ENCODE results near the gene MYLK.
"Not testable (repeated sequence)": the region's sequence is repeated elsewhere in the genome, so short reads cannot be mapped to it uniquely, and the experiment has no call there.

MYLK gene

GRCh38 chr3:123611674-123612073 lies 272.5 kb downstream of the MYLK start:
- not testable (repeated sequence) for DNase-seq

GRCh38 chr3:123611082-123611481 lies 273.1 kb downstream of the MYLK start:
- DNase-seq = no peak

GRCh38 chr3:123610331-123610730 lies 273.8 kb downstream of the MYLK start:
- no peak for DNase-seq

DNA sequence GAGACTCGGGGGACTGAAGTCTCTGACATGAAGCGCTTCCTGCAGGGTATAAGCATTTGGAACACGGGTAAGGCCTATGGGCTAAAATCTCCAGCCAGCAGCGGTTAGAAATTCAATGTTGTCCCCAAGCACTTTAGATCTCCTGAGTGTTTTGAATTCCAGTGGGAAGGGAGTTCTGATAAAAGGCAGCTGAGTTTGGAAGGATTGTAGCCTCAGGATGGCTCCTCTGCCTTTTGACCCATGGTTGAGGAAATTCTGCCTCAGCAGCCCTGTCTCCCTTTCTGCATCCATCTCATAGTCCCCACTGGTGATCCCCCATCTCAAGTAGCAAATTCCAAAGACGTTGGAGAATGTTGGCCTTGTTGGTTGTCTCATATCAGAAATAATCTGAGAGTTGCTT lies 275.1 kb downstream of the MYLK start:
- DNase-seq = no peak

- no peak for DNase-seq
Observed at GRCh38 chr3:123608263-123608937, 275.7 kb downstream of the MYLK start.

DNA sequence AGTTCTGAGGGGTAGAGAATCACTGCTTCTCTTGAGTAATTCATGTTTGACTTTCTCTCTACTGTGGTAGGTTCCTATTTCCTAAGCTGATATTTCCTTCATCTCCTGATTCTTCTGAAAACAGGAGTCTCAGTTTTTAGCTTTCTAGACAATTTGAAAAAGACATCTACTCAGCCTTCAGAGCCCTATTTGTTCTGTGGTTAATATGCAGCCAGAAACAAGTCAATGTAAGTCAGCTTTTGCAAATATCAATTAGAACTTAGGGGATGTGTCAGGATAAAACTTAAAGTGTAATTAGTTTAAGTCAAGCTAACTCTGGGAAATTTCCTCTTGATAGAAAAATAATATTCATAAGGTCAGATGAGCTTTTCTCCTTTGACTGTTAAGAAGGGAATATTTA lies 277.6 kb downstream of the MYLK start:
- no peak for DNase-seq

GRCh38 chr3:123605789-123606234 lies 278.3 kb downstream of the MYLK start:
- no peak for DNase-seq

DNA sequence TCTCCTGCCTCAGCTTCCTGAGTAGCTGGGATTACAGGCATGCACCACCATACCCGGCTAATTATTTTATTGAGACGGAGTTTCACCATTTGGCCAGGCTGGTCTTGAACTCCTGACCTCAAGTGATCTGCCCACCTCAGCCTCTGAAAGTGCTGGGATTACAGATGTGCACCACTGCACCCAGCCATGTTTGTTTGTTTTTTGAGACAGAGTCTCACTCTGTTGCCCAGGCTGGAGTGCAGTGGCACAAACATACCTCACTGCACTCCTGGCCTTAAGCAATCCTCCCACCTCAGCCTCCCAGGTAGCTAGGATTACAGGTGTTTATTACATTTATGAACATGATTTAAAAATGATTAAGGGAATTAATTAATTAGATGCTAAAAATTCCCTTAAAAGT lies 281.0 kb downstream of the MYLK start:
- not testable (repeated sequence) for DNase-seq

GRCh38 chr3:123602325-123602724 lies 281.8 kb downstream of the MYLK start:
- no peak for DNase-seq

- not testable (repeated sequence) for DNase-seq
Observed at GRCh38 chr3:123600863-123601262, 283.3 kb downstream of the MYLK start.

GRCh38 chr3:123597561-123597960 lies 286.6 kb downstream of the MYLK start:
- DNase-seq = no peak

- no peak for DNase-seq
Observed at GRCh38 chr3:123595396-123596180, 288.5 kb downstream of the MYLK start.

DNA sequence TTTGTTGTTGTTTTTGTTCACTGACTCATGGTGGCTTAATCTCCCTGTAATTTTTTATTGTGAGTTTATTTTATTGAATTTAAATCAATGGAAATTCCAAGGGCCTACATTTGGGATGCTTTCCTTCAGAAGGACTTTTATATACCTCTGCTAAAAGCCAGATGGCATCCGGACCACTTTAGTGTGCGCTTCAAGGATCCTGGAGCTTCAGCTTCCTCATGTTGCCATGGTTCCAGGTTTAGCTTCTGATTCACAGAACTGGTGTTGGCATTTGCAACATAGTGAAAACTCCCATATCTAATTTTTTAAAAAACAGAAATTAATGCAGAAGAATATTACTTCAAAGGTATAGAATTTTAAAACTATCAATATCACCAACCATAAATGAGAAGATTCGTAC lies 290.8 kb downstream of the MYLK start:
- DNase-seq = no peak

DNA sequence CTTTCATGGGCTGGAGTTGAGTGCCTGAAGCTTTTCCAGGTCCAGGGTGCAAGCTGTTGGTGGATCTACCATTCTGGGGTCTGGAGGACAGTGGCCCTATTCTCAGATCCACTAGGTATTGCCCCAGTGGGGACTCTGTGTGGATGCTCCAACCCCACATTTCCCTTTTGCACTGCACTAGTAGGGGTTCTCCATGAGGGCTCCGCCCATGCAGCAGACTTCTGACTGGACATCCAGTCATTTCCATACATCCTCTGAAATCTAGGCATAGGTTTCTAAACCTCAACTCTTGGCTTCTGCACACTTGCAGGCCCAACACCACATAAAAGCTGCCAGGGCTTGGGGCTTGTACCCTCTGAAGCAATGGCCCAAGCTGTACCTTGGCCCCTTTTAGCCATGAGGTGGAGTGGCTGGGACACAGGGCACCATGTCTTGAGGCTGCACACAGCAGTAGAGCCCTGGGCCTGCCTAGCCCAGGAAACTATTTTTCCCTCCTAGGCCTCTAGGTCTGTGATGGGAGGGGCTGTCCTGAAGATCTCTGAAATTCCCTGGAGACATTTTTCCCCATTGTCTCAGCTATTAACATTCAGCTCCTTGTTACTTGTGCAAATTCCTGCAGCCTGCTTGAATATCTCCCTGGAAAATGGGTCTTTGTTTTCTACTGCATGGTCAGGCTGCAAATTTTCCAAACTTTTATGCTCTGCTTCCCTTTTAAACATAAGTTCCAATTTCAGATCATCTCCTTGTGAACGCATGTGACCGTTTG lies 293.3 kb downstream of the MYLK start:
- no peak for DNase-seq

DNA sequence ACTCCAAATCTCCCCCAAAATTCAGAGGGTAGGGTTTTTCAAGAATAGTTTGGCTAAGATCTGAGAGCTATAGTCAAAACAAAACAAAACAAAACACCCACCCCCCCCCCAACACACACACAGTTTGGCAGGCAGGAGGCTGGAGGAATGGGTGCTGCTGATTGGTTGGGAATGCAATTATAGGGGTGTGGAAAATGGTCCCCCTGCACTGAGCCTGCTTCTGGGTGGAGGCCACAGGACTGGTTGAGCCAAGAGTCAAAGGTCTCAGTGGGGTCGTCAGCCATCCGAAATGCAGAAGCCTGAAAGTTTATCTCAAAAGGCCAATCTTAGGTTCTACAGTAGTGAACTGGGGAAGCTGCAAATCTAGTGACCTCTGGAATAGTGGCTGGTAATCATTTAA lies 296.7 kb downstream of the MYLK start:
- DNase-seq = no peak

DNA sequence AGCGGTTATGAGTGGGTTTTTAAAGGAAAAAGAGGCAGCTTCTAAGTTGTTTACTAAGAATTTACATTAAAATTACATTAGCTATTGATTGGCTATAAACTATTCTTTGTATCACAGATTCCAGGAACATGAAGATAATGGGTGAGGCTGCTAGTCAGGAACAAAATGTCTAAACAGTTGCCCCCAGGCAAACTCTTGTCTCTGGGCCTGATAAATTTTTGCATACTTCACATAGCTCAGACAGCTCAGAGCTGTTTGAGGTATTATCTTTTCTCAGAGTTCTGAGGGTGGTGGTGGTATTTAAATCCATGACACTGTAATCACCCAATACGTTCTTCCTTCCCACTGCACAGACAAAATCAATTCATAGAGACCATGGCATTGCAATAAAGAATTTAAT lies 297.2 kb downstream of the MYLK start:
- no peak for DNase-seq

GRCh38 chr3:123586131-123586530 lies 298.0 kb downstream of the MYLK start:
- peak; percentile 12 for DNase-seq

GRCh38 chr3:123584988-123585937 lies 298.9 kb downstream of the MYLK start, which contains the start of gene HACD2:
TSS of gene HACD2 (minus strand) at chr3:123585053. CDS start at chr3:123585027, 26 bp downstream.
- DNase-seq = peak; percentile 96

DNA sequence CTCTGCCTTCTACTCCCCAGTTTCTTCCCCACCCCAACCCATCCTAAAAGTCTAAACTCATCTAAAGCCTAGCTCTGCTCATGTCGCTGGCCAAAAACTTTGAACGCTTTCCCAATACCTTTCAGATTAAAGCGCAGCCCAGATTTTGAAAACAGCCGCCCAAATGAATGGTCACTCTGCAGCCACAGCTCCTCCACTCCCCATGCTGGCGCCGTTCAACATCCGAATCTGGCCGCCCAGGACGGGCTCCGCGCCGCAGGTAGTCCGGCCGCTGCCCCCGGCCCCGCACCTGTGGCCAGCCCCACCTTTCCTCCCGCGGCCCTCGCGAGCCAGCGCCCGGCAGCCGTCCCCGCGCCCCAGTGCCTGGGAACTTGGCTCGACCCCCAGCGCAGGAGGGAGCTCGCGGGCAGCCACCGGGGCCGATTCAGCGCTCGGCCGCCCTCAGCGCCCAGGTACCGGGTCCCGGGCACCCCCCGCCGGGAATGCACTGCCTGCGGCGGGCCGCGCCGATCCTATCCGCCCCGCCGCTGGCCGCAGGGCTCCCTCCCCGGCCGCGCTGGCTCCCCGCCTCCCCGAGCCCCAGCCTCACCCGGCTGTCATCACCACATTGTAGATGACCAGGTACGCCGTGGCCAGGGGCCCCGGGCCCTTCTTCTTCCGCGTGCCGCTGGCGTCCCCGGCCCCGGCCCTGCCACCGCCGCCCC lies 299.7 kb downstream of the MYLK start:
- no peak for DNase-seq

DNA sequence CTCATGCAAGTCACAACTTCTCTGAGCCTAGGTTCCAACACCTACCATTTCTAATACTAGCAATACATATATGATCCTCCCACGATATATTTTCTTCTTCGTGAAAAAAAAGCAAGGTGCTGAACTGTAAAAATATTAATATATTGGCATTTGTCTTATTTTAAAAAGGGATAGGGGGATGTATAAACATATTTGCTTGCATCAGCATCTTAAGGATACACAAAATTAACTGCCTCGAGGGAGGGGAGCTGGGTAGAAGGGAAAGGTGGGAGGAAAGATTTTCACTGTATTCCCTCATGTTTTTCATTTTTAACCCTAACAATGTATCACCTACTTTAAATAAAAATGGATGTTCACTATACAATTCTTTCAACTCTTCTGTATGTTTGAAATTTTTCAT lies 300.6 kb downstream of the MYLK start:
- no peak for DNase-seq

DNA sequence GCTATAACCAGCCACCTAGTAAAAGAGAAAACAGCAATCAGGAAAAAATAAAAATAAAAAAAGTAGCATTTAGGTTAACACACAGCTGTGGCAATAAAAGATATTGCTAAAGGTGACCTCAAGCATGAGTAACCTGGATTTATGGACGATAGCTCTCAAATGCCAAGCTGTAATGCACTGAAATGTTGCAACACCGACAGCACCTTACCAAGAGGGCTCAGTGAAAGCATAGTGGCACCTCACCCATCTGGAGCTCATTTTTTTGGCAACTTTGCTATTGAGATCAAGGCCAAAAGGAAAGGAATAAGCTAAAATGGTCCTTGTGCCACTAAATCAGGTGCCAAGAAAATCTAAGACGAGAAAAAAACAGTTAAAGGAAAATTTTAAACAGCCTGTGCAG lies 301.8 kb downstream of the MYLK start:
- DNase-seq = no peak

GRCh38 chr3:123576122-123576521 lies 308.0 kb downstream of the MYLK start:
- no peak for DNase-seq
